MM.1S (cell line): ENCODE results near the gene MDGA2.

Experiments
- DNase-seq: peaks from one replicate; pipeline ENCODE4 v3.0.0-alpha.2; 2015
- H2AFZ ChIP-seq: fragments of 300-600 bp; sonication (generic); 2 replicates; pipeline ENCODE4 v1.6.0; 2016; ENCODE audit warnings: antibody characterized with exemption, low read length
- H3F3A ChIP-seq: fragments of 300-600 bp; sonication (generic); 2 replicates; pipeline ENCODE4 v1.6.1; 2016; ENCODE audit warnings: mild to moderate bottlenecking, antibody characterized with exemption, low read length, moderate library complexity, mixed read lengths; ENCODE audit not compliant: insufficient read depth
- H3K27ac ChIP-seq: fragments of 300-600 bp; sonication (generic); 2 replicates; pipeline ENCODE4 v1.5.1; 2016; ENCODE audit warnings: mild to moderate bottlenecking, low read length
- H3K27me3 ChIP-seq: fragments of 300-600 bp; sonication (generic); replicated peaks from 2 replicates; pipeline ENCODE4 v1.6.0; 2016; ENCODE audit warnings: low read length; ENCODE audit not compliant: insufficient read depth
- H3K36me3 ChIP-seq: fragments of 300-600 bp; sonication (generic); replicated peaks from 2 replicates; pipeline ENCODE4 v1.6.1; 2016; ENCODE audit warnings: mild to moderate bottlenecking, low read length, mixed read lengths; ENCODE audit not compliant: insufficient read depth
- H3K4me1 ChIP-seq: fragments of 300-600 bp; sonication (generic); 2 replicates; pipeline ENCODE4 v1.6.1; 2016; ENCODE audit warnings: low read length, mixed read lengths
- H3K4me2 ChIP-seq: fragments of 300-600 bp; sonication (generic); 2 replicates; pipeline ENCODE4 v1.6.0; 2016; ENCODE audit warnings: low read depth, low read length
- H3K4me3 ChIP-seq: fragments of 300-600 bp; sonication (generic); 2 replicates; pipeline ENCODE4 v1.5.1; 2016; ENCODE audit warnings: low read length, mixed read lengths
- H3K79me2 ChIP-seq: fragments of 300-600 bp; sonication (generic); 2 replicates; pipeline ENCODE4 v1.6.1; 2016; ENCODE audit warnings: mixed run types, low read length, mixed read lengths
- H3K9ac ChIP-seq: fragments of 300-600 bp; sonication (generic); 2 replicates; pipeline ENCODE4 v1.6.1; 2016; ENCODE audit warnings: low read length, mixed read lengths
- H3K9me2 ChIP-seq: fragments of 300-600 bp; sonication (generic); replicated peaks from 2 replicates; pipeline ENCODE4 v1.6.1; 2016; ENCODE audit warnings: mild to moderate bottlenecking, low read length, mixed read lengths; ENCODE audit not compliant: insufficient read depth
- H3K9me3 ChIP-seq: fragments of 300-600 bp; sonication (generic); replicated peaks from 2 replicates; pipeline ENCODE4 v1.6.1; 2016; ENCODE audit warnings: mild to moderate bottlenecking, low read length, mixed read lengths; ENCODE audit not compliant: insufficient read depth
- H4K20me1 ChIP-seq: fragments of 300-600 bp; sonication (generic); 2 replicates; pipeline ENCODE4 v1.6.1; 2016; ENCODE audit warnings: mild to moderate bottlenecking, low read length, moderate library complexity, mixed read lengths; ENCODE audit not compliant: insufficient read depth
- CTCF ChIP-seq: fragments of 300-600 bp; sonication (generic); IDR thresholded peaks from 2 replicates; pipeline ENCODE4 v1.5.1; 2016; ENCODE audit warnings: antibody characterized with exemption, low read length, mixed read lengths
- EZH2 ChIP-seq: fragments of 300-600 bp; sonication (generic); optimal IDR thresholded peaks from 2 replicates; pipeline ENCODE3; 2017; ENCODE audit warnings: low read depth, mild to moderate bottlenecking, antibody characterized with exemption, low read length, mixed read lengths
- EZH2phosphoT487 ChIP-seq: fragments of 300-600 bp; sonication (generic); IDR thresholded peaks from 2 replicates; pipeline ENCODE4 v1.6.1; 2018; ENCODE audit warnings: antibody characterized with exemption, low read length

MDGA2 gene

GRCh38 chr14:47154276-47154797, 521.1 kb downstream of the MDGA2 start:
- no peak for DNase-seq
- Histone ChIP-seq H2AFZ (no peak overlapping the region), H3K4me2 (no peak overlapping the region), H3K9ac (no peak overlapping the region), H3K9me3 (no peaks in the 10 kb centered on the region), H3K27ac (no peak overlapping the region), H3K4me1 (no peaks in the 10 kb centered on the region), H3K79me2 (no peaks in the 10 kb centered on the region), H3K36me3 (no peaks in the 10 kb centered on the region), H3F3A (no peaks in the 10 kb centered on the region), H3K27me3 (no peaks in the 10 kb centered on the region), H3K9me2 (no peaks in the 10 kb centered on the region), H4K20me1 (no peaks in the 10 kb centered on the region), H3K4me3 (no peak overlapping the region)
- TF ChIP-seq CTCF (no peak), EZH2phosphoT487 (no peak), EZH2 (no peak)

- no peak overlapping the region for H3K4me3 ChIP-seq
- H3K27me3 ChIP-seq = no peaks in the 10 kb centered on the region
- H3K9me3 ChIP-seq = no peaks in the 10 kb centered on the region
- H3K4me2 ChIP-seq = no peak overlapping the region
- H3K36me3 ChIP-seq = no peaks in the 10 kb centered on the region
- H2AFZ ChIP-seq = no peak overlapping the region
- H4K20me1 ChIP-seq = no peaks in the 10 kb centered on the region
- no peak overlapping the region for H3K27ac ChIP-seq
- H3K9me2 ChIP-seq = no peaks in the 10 kb centered on the region
- no peaks in the 10 kb centered on the region for H3K79me2 ChIP-seq
- no peaks in the 10 kb centered on the region for H3K4me1 ChIP-seq
- DNase-seq = no peak
- no peaks in the 10 kb centered on the region for H3F3A ChIP-seq
- no peak overlapping the region for H3K9ac ChIP-seq
- TF ChIP-seq CTCF = no peak
- TF ChIP-seq EZH2 = no peak
- TF ChIP-seq EZH2phosphoT487 = no peak
These were observed 521.7 kb downstream of the MDGA2 start for GRCh38 chr14:47153746-47154145.

GRCh38 chr14:47150267-47150666, 525.1 kb downstream of the MDGA2 start:
- no peaks in the 10 kb centered on the region for H3F3A ChIP-seq
- no peaks in the 10 kb centered on the region for H3K9me2 ChIP-seq
- no peaks in the 10 kb centered on the region for H3K36me3 ChIP-seq
- no peak overlapping the region for H3K9ac ChIP-seq
- DNase-seq = no peak
- no peak overlapping the region for H2AFZ ChIP-seq
- TF ChIP-seq CTCF (no peak), EZH2 (no peak), EZH2phosphoT487 (no peak)
- H4K20me1 ChIP-seq = no peaks in the 10 kb centered on the region
- no peak overlapping the region for H3K4me3 ChIP-seq
- no peaks in the 10 kb centered on the region for H3K27me3 ChIP-seq
- no peak overlapping the region for H3K4me2 ChIP-seq
- H3K79me2 ChIP-seq = no peaks in the 10 kb centered on the region
- no peaks in the 10 kb centered on the region for H3K9me3 ChIP-seq
- H3K27ac ChIP-seq = no peak overlapping the region
- H3K4me1 ChIP-seq = no peaks in the 10 kb centered on the region
